HCT116 (cell line): ENCODE data around the gene C1S. TPM values are rescaled to one million over a fixed set of nuclear protein-coding genes. Genes with fewer than 3 reads are reported as not detected.

Experiments used
- ATAC-seq: fragments of 200-7000 bp; cut with Tn5 transposase; 2 replicates; pipeline ENCODE4 v1.9.1; 2020; ENCODE audit warnings: mild to moderate bottlenecking, moderate library complexity
- BruUV-seq: library from RNA; stranded (reverse); fragments of 400-500 nt; replicated peaks from 2 replicates; lab custom pipeline; 2021; lab: Mats Ljungman, UMichigan
- CTCF ChIA-PET: fragments of 300-600 bp; sonication (Branson Sonifier 250); formaldehyde crosslinking; loops from one replicate; lab custom pipeline; 2021; ENCODE audit warnings: antibody characterized with exemption; lab: Charles Lee
- POLR2A ChIA-PET: fragments of 300-600, 350-600 bp; sonication (Branson Sonifier 250); formaldehyde crosslinking; loops from one replicate; lab custom pipeline; 2021; ENCODE audit warnings: antibody characterized with exemption; lab: Charles Lee
- RAD21 ChIA-PET, 2 experiments: fragments of 300-600 bp; sonication (Branson Sonifier 250); formaldehyde crosslinking; loops; one replicate each; lab custom pipeline; 2023; ENCODE audit warnings: low total read pairs in 2 of 2; ENCODE audit not compliant: uncharacterized antibody in 2 of 2, unreplicated experiment in 2 of 2, low non-redundant PET in 1 of 2; lab: Charles Lee
- DNase-seq: peaks from one replicate; pipeline ENCODE4 v3.0.0-alpha.2; 2010; ENCODE audit warnings: low read depth, low spot score
- H2AFZ ChIP-seq: fragments of 200-600 bp; shearing (Covaris generic), sonication (generic); 2 replicates; pipeline ENCODE4 v1.6.1; 2017; ENCODE audit warnings: low read depth, mixed run types, mixed read lengths, antibody characterized with exemption, low read length; ENCODE audit not compliant: poor library complexity, severe bottlenecking
- H3K27ac ChIP-seq: 2 replicates; pipeline ENCODE4 v1.5.1; 2012; ENCODE audit warnings: low read depth, low read length
- H3K27me3 ChIP-seq: fragments of 200-600 bp; sonication (generic); 2 replicates; pipeline ENCODE4 v1.6.1; 2016; ENCODE audit warnings: mixed run types, low read length, mixed read lengths; ENCODE audit not compliant: insufficient read depth
- H3K36me3 ChIP-seq, 2 experiments: fragments of 200-500 bp in 1 of 2; fragments of 200-600 bp in 1 of 2; sonication (Bioruptor generic) in 1 of 2; sonication (generic) in 1 of 2; 2 replicates each; pipeline versions ENCODE4 v1.5.1 to v1.6.1; 2014 to 2016; ENCODE audit warnings: low read length in 2 of 2, inconsistent platforms in 1 of 2, mixed read lengths in 1 of 2, mixed run types in 1 of 2; ENCODE audit not compliant: insufficient read depth in 2 of 2, control insufficient read depth in 1 of 2
- H3K4me1 ChIP-seq, 2 experiments: fragments of 200-600 bp in 1 of 2; sonication (generic) in 1 of 2; 2 replicates each; pipeline versions ENCODE4 v1.5.1 to v1.6.1; 2012 to 2017; ENCODE audit warnings: low read length in 2 of 2, inconsistent platforms in 1 of 2, mild to moderate bottlenecking in 1 of 2, mixed read lengths in 1 of 2, mixed run types in 1 of 2, moderate library complexity in 1 of 2; ENCODE audit not compliant: insufficient read depth in 2 of 2, control insufficient read depth in 1 of 2
- H3K4me2 ChIP-seq: fragments of 200-600 bp; sonication (generic); 2 replicates; pipeline ENCODE4 v1.6.1; 2017; ENCODE audit warnings: mixed run types, low read length, mixed read lengths
- H3K4me3 ChIP-seq, 2 experiments: fragments of 200-600 bp in 1 of 2; sonication (generic) in 1 of 2; replicated peaks in 1 of 2; 2 replicates each; pipeline ENCODE4 v1.5.1; 2011 to 2016; ENCODE audit warnings: low read length in 2 of 2, control low read depth in 1 of 2, low read depth in 1 of 2, mild to moderate bottlenecking in 1 of 2, mixed read lengths in 1 of 2, mixed run types in 1 of 2
- H3K79me2 ChIP-seq: fragments of 200-600 bp; sonication (generic); 2 replicates; pipeline ENCODE4 v1.6.1; 2017; ENCODE audit warnings: mild to moderate bottlenecking, mixed run types, low read length, moderate library complexity, mixed read lengths; ENCODE audit not compliant: insufficient read depth
- H3K9ac ChIP-seq: fragments of 200-600 bp; sonication (generic); 2 replicates; pipeline ENCODE4 v1.6.1; 2016; ENCODE audit warnings: low read length, mixed read lengths
- H3K9me2 ChIP-seq: fragments of 200-600 bp; sonication (generic), shearing (Covaris generic); 2 replicates; pipeline ENCODE4 v1.6.1; 2017; ENCODE audit warnings: mixed run types, mild to moderate bottlenecking, moderate library complexity; ENCODE audit not compliant: insufficient read depth
- H3K9me3 ChIP-seq, 2 experiments: fragments of 200-500 bp in 1 of 2; fragments of 200-600 bp in 1 of 2; sonication (Bioruptor generic) in 1 of 2; sonication (generic) in 1 of 2; 2 replicates each; pipeline ENCODE4 v1.6.1; 2014 to 2017; ENCODE audit warnings: low read length in 2 of 2, mixed read lengths in 2 of 2, inconsistent platforms in 1 of 2, low read depth in 1 of 2, mild to moderate bottlenecking in 1 of 2, mixed run types in 1 of 2, moderate library complexity in 1 of 2; ENCODE audit not compliant: control insufficient read depth in 1 of 2, insufficient read depth in 1 of 2
- H4K20me1 ChIP-seq: fragments of 200-600 bp; sonication (generic), shearing (Covaris generic); 2 replicates; pipeline ENCODE4 v1.6.1; 2017; ENCODE audit warnings: mixed run types, mild to moderate bottlenecking, moderate library complexity; ENCODE audit not compliant: insufficient read depth
- EGR1 ChIP-seq: IDR thresholded peaks from 2 replicates; pipeline ENCODE4 v1.6.1; 2012; ENCODE audit warnings: low read depth
- EZH2phosphoT487 ChIP-seq: fragments of 200-600 bp; IDR thresholded peaks from 2 replicates; pipeline ENCODE4 v1.6.1; 2018; ENCODE audit warnings: antibody characterized with exemption, borderline replicate concordance
- FOSL1 ChIP-seq: IDR thresholded peaks from 2 replicates; pipeline ENCODE4 v1.6.1; 2012; ENCODE audit warnings: low read depth
- RAD21 ChIP-seq: IDR thresholded peaks from 2 replicates; pipeline ENCODE4 v1.6.1; 2012; ENCODE audit warnings: low read depth, mild to moderate bottlenecking
- SRF ChIP-seq: IDR thresholded peaks from 2 replicates; pipeline ENCODE4 v1.6.1; 2012; ENCODE audit warnings: low read depth
- TCF7L2 ChIP-seq: IDR thresholded peaks from 2 replicates; pipeline ENCODE4 v1.7.0; 2011; ENCODE audit warnings: borderline replicate concordance, inconsistent platforms; ENCODE audit not compliant: insufficient read depth, insufficient read length; ENCODE audit errors: extremely low read depth
- YY1 ChIP-seq: IDR thresholded peaks from 2 replicates; pipeline ENCODE4 v1.6.1; 2011; ENCODE audit warnings: low read length, low read depth, moderate library complexity, mild to moderate bottlenecking; ENCODE audit not compliant: insufficient replicate concordance; ENCODE audit errors: extremely low read depth
- ZFX ChIP-seq: fragments of 450-650 bp; IDR thresholded peaks from 2 replicates; pipeline ENCODE4 v1.6.1; 2017
- intact Hi-C: fragments of 100-400 bp; cut with micrococcal nuclease; formaldehyde crosslinking; loops from 2 replicates; pipeline ENCODE4 v1.10.0; 2022
- total RNA-seq: library from RNA; stranded (reverse); gene quantifications from one replicate; pipeline ENCODE4 v1.2.1, GENCODE V29; 2021; ENCODE audit not compliant: unreplicated experiment
- TF ChIP-seq, protein P1 (sequence below), 3 experiments: fragments of 200-600 bp in 1 of 3; sonication (generic) in 1 of 3; IDR thresholded peaks in 2 of 3; conservative IDR thresholded peaks in 1 of 3; 2 replicates each; pipeline ENCODE4 v1.5.1; 2012 to 2017; ENCODE audit warnings: low read depth in 2 of 3, low read length in 2 of 3, antibody characterized with exemption in 1 of 3, borderline replicate concordance in 1 of 3, control low read depth in 1 of 3, mild to moderate bottlenecking in 1 of 3, mixed read lengths in 1 of 3, mixed run types in 1 of 3, moderate library complexity in 1 of 3; ENCODE audit not compliant: insufficient read depth in 1 of 3

C1S gene
- total RNA-seq, 1 experiment from 2014 or later: 2.4 TPM

DNA sequence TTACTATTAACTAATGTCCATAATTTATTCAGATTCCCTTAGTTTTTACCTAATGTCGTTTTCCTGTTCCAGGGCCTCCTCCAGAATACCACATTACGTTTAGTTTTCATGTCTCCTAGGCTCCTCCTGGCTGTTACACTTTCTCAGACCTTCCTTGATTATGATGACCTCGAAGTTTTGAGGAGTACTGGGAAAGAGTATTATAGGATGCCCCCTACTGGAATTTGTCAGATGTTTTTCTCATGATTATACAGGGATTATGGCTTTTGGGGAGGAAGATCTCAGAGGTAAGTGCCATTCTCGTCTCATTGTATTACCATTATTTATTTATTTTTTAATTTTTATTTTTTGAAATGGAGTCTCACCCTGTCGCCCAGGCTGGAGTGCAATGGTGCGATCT, 17.7 kb upstream of the C1S start:
- ChIA-PET POLR2A (interaction anchor here (0.8 to 4.3 kb wide), 4 partner anchors 81 to 176 kb away, joined by 3 to 18 read pairs (median 3); partner anchors contain the start of genes C12orf57 and RNU7-1), RAD21 (interaction anchor here in 1 of 2 experiments (0.7 to 0.9 kb wide), 2 partner anchors 14 to 97 kb away, joined by 3 read pairs; no protein-coding TSS in a partner anchor), CTCF (interaction anchor here (0.7 to 1.4 kb wide), 3 partner anchors 98 to 173 kb away, joined by 3 to 4 read pairs (median 3); no protein-coding TSS in a partner anchor)
- Histone ChIP-seq H3K9me3 (no peaks in the 10 kb centered on the region), H3K4me1 (peaks cover 0 to 9% of the 10 kb centered on the region in 2 experiments; a peak in 1 of 4 replicates), H4K20me1 (no peaks in the 10 kb centered on the region), H3K36me3 (no peaks in the 10 kb centered on the region), H3K4me3 (no peak overlapping the region), H3K4me2 (peak overlapping the region; percentile 17; the same call in 1 of the 2 replicates), H3K79me2 (no peaks in the 10 kb centered on the region), H3K9me2 (no peaks in the 10 kb centered on the region), H3K27me3 (no peaks in the 10 kb centered on the region), H2AFZ (peak overlapping the region; percentile 83), H3K27ac (no peak overlapping the region), H3K9ac (no peak overlapping the region)
- peak; percentile 95 for ATAC-seq
- no TSS peak for BruUV-seq
- TF ChIP-seq, protein P1, sequence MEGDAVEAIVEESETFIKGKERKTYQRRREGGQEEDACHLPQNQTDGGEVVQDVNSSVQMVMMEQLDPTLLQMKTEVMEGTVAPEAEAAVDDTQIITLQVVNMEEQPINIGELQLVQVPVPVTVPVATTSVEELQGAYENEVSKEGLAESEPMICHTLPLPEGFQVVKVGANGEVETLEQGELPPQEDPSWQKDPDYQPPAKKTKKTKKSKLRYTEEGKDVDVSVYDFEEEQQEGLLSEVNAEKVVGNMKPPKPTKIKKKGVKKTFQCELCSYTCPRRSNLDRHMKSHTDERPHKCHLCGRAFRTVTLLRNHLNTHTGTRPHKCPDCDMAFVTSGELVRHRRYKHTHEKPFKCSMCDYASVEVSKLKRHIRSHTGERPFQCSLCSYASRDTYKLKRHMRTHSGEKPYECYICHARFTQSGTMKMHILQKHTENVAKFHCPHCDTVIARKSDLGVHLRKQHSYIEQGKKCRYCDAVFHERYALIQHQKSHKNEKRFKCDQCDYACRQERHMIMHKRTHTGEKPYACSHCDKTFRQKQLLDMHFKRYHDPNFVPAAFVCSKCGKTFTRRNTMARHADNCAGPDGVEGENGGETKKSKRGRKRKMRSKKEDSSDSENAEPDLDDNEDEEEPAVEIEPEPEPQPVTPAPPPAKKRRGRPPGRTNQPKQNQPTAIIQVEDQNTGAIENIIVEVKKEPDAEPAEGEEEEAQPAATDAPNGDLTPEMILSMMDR (IDR thresholded peaks at IDR 0.05 in 2 of 3, conservative IDR thresholded peaks at IDR 0.05 in 1 of 3; ENCODE audit: borderline replicate concordance in 1 of 3, insufficient read depth in 1 of 3, low read depth in 2 of 3, low read length in 2 of 3): peak; percentile 43 to 89 (median 63); a peak in 5 of 6 replicates
- TF ChIP-seq EZH2phosphoT487 (no peak), FOSL1 (no peak), ZFX (no peak), SRF (no peak), RAD21 (peak; percentile 83), EGR1 (no peak), TCF7L2 (no peak), YY1 (no peak)
- intact Hi-C loops: loop anchor here (2.0 to 10.0 kb wide), 3 partner anchors 24 to 98 kb away; partner anchors contain the start of genes C12orf57, EMG1, LPCAT3 and PHB2
- DNase-seq: peak; percentile 56
